HepG2 (cell line): ENCODE data around the gene IL36B. TPM values are rescaled to one million over a fixed set of nuclear protein-coding genes. Genes with fewer than 3 reads are reported as not detected.

Source experiments
- ESRRA ChIP-seq: sonication (generic); formaldehyde crosslinking; IDR thresholded peaks from 2 replicates; pipeline ENCODE4 v1.5.1; 2020; ENCODE audit warnings: mild to moderate bottlenecking, low read depth, missing genetic modification reagents
- FOXA1 ChIP-seq, 2 experiments: fragments of 450-650 bp in 1 of 2; sonication (generic) in 1 of 2; formaldehyde crosslinking in 1 of 2; IDR thresholded peaks; 2 replicates each; pipeline versions ENCODE4 v1.4.0 to v1.6.1; 2016 to 2020; ENCODE audit warnings: missing genetic modification reagents in 1 of 2
- FOXO1 ChIP-seq: sonication (generic); formaldehyde crosslinking; IDR thresholded peaks from 2 replicates; pipeline ENCODE4 v1.4.0; 2020; ENCODE audit warnings: missing genetic modification reagents
- HDAC6 ChIP-seq: fragments of 200-600 bp; sonication (generic); IDR thresholded peaks from 2 replicates; pipeline ENCODE4 v1.7.0; 2017; ENCODE audit warnings: mild to moderate bottlenecking, antibody characterized with exemption, low read length, low read depth
- HMG20A ChIP-seq: IDR thresholded peaks from 2 replicates; pipeline ENCODE4 v1.6.1; 2016; ENCODE audit warnings: borderline replicate concordance
- HNF4A ChIP-seq: sonication (generic); formaldehyde crosslinking; IDR thresholded peaks from 2 replicates; pipeline ENCODE4 v1.4.0; 2020; ENCODE audit warnings: missing genetic modification reagents
- HOXA3 ChIP-seq: sonication (generic); formaldehyde crosslinking; IDR thresholded peaks from 2 replicates; pipeline ENCODE4 v1.5.0; 2020; ENCODE audit warnings: missing genetic modification reagents
- IKZF1 ChIP-seq: fragments of 450-650 bp; IDR thresholded peaks from 2 replicates; pipeline ENCODE4 v1.7.1; 2016
- MED1 ChIP-seq: sonication (generic); formaldehyde crosslinking; IDR thresholded peaks from 2 replicates; pipeline ENCODE4 v1.4.0; 2020; ENCODE audit warnings: missing genetic modification reagents
- NR1H2 ChIP-seq: sonication (generic); formaldehyde crosslinking; IDR thresholded peaks from 2 replicates; pipeline ENCODE4 v1.8.1; 2022; ENCODE audit warnings: low read depth, missing genetic modification reagents, borderline replicate concordance
- POGZ ChIP-seq: sonication (generic); formaldehyde crosslinking; IDR thresholded peaks from 2 replicates; pipeline ENCODE4 v1.4.0; 2020; ENCODE audit warnings: mild to moderate bottlenecking, missing genetic modification reagents
- RBFOX2 ChIP-seq: fragments of 200-400 bp; formaldehyde crosslinking; IDR thresholded peaks from 2 replicates; pipeline ENCODE4 v1.6.1; 2017; ENCODE audit warnings: low read depth, mild to moderate bottlenecking, low read length
- SAFB2 ChIP-seq: sonication (generic); formaldehyde crosslinking; IDR thresholded peaks from 2 replicates; pipeline ENCODE4 v1.5.1; 2020; ENCODE audit warnings: missing genetic modification reagents, low read depth, mild to moderate bottlenecking, borderline replicate concordance
- SATB2 ChIP-seq: sonication (generic); formaldehyde crosslinking; IDR thresholded peaks from 2 replicates; pipeline ENCODE4 v1.5.0; 2020; ENCODE audit warnings: missing genetic modification reagents
- ZMYM2 ChIP-seq: sonication (generic); formaldehyde crosslinking; IDR thresholded peaks from 2 replicates; pipeline ENCODE4 v1.8.0; 2022; ENCODE audit warnings: mild to moderate bottlenecking, missing genetic modification reagents
- ZNF232 ChIP-seq: sonication (generic); formaldehyde crosslinking; IDR thresholded peaks from 2 replicates; pipeline ENCODE4 v1.4.0; 2020; ENCODE audit warnings: missing genetic modification reagents, borderline replicate concordance
- polyA plus RNA-seq, 8 experiments: library from polyadenylated mRNA; depleted of rRNA in 3 of 8; stranded (reverse) in 7 of 8; unstranded in 1 of 8; fragments of >200 nt; fragmentation: Illumina TruSeq in 4 of 8; extraction: Trizol in 4 of 8; gene quantifications; 2 replicates each; pipeline versions ENCODE4 v1.2.1 to v1.2.3, GENCODE V29; 2011 to 2016; ENCODE audit warnings: low read depth in 4 of 8, missing spikeins in 1 of 8, mixed read lengths in 1 of 8; ENCODE audit not compliant: insufficient read depth in 1 of 8
- total RNA-seq, 5 experiments: library from RNA; depleted of rRNA; stranded (reverse); fragments of >200 nt; fragmentation: Illumina TruSeq; extraction: Trizol; gene quantifications; 2 replicates each; pipeline ENCODE4 v1.2.3, GENCODE V29; 2016; ENCODE audit warnings: low read depth in 1 of 5
- TF ChIP-seq, protein P1 (sequence below): sonication (generic); formaldehyde crosslinking; IDR thresholded peaks from 2 replicates; pipeline ENCODE4 v1.5.1; 2020; ENCODE audit warnings: mild to moderate bottlenecking, missing genetic modification reagents
- TF ChIP-seq, protein P2 (sequence below): IDR thresholded peaks from 2 replicates; pipeline ENCODE4 v1.6.1; 2016; ENCODE audit warnings: low read depth, missing genetic modification reagents, missing compliant biosample characterization

Gene IL36B
- total and polyA plus RNA-seq, 2 of the 13 experiments (the other 11 are each of a cell fraction or from before 2014, with no cell fraction given), result not detected

DNA sequence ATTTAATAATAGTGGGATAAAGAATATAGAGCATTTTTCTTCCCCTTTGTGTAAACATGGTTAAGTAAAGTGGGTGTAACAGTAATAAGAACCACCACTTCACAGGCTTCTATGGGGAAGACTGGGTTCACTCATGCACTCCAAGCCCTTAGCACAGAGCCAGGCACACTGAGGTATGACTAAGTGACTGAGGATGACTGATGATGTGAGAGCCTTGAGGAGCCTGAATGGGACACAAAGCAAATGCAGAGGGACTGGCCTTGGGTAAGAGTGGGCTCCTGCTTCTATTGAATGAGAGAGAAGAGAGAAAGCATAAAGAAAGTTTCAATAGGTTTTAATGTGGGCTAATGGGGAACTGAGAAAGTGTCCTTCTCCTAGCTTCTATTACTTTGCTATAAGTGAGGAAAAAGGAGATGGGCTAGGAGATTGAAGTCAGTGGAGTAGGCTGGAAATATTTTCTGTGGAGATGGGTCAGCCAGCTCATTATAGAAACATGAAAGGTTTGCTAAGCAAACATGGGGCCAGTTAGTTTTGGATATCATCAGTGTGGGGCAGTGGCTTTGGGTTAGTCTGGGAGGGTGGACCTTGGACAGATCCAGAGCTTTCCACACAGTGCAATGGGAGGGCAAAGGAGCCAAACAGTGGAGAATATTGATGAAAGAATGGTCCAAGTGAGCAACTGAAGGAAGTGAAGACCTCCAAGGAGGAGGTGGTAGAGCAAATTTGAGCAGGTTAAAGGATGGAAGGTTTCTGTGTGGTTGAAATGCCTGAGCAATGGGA, 35.7 kb upstream of the IL36B start (continued):
- TF ChIP-seq, protein P1, sequence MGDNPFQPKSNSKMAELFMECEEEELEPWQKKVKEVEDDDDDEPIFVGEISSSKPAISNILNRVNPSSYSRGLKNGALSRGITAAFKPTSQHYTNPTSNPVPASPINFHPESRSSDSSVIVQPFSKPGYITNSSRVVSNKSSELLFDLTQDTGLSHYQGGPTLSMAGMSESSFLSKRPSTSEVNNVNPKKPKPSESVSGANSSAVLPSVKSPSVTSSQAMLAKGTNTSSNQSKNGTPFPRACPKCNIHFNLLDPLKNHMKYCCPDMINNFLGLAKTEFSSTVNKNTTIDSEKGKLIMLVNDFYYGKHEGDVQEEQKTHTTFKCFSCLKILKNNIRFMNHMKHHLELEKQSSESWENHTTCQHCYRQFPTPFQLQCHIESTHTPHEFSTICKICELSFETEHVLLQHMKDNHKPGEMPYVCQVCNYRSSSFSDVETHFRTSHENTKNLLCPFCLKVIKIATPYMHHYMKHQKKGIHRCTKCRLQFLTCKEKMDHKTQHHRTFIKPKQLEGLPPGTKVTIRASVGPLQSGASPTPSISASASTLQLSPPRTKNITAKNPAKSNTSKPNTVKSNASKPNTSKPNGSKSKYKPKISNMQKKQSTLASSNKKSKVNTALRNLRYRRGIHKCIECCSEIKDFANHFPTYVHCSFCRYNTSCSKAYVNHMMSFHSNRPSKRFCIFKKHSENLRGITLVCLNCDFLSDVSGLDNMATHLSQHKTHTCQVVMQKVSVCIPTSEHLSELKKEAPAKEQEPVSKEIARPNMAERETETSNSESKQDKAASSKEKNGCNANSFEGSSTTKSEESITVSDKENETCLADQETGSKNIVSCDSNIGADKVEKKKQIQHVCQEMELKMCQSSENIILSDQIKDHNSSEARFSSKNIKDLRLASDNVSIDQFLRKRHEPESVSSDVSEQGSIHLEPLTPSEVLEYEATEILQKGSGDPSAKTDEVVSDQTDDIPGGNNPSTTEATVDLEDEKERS (CRISPR knock-in tag), result peak; percentile 70; the same call in 1 of the 2 replicates
- TF ChIP-seq RBFOX2 (no peak), POGZ (CRISPR knock-in tag) (peak; percentile 87), HNF4A (CRISPR knock-in tag) (peak; percentile 97), IKZF1 (no peak), ESRRA (CRISPR knock-in tag) (peak; percentile 31; the same call in 1 of the 2 replicates), NR1H2 (CRISPR knock-in tag) (no peak), FOXO1 (peak; percentile 73), HOXA3 (CRISPR knock-in tag) (peak; percentile 54), SAFB2 (CRISPR knock-in tag) (no peak), HDAC6 (no peak), MED1 (peak; percentile 83), HMG20A (CRISPR knock-in tag) (0 out of 2 replicates have a peak, but pooled peaks have one; percentile 69), ZMYM2 (CRISPR knock-in tag) (0 out of 2 replicates have a peak, but pooled peaks have one; percentile 63), SATB2 (CRISPR knock-in tag) (no peak), ZNF232 (0 out of 2 replicates have a peak, but pooled peaks have one; percentile 33), FOXA1 (IDR thresholded peaks at IDR 0.05) (no peak; the same call in 1 of the 2 replicates), FOXA1 (CRISPR knock-in tag; IDR thresholded peaks at IDR 0.05) (peak; percentile 82)
- TF ChIP-seq, protein P2, sequence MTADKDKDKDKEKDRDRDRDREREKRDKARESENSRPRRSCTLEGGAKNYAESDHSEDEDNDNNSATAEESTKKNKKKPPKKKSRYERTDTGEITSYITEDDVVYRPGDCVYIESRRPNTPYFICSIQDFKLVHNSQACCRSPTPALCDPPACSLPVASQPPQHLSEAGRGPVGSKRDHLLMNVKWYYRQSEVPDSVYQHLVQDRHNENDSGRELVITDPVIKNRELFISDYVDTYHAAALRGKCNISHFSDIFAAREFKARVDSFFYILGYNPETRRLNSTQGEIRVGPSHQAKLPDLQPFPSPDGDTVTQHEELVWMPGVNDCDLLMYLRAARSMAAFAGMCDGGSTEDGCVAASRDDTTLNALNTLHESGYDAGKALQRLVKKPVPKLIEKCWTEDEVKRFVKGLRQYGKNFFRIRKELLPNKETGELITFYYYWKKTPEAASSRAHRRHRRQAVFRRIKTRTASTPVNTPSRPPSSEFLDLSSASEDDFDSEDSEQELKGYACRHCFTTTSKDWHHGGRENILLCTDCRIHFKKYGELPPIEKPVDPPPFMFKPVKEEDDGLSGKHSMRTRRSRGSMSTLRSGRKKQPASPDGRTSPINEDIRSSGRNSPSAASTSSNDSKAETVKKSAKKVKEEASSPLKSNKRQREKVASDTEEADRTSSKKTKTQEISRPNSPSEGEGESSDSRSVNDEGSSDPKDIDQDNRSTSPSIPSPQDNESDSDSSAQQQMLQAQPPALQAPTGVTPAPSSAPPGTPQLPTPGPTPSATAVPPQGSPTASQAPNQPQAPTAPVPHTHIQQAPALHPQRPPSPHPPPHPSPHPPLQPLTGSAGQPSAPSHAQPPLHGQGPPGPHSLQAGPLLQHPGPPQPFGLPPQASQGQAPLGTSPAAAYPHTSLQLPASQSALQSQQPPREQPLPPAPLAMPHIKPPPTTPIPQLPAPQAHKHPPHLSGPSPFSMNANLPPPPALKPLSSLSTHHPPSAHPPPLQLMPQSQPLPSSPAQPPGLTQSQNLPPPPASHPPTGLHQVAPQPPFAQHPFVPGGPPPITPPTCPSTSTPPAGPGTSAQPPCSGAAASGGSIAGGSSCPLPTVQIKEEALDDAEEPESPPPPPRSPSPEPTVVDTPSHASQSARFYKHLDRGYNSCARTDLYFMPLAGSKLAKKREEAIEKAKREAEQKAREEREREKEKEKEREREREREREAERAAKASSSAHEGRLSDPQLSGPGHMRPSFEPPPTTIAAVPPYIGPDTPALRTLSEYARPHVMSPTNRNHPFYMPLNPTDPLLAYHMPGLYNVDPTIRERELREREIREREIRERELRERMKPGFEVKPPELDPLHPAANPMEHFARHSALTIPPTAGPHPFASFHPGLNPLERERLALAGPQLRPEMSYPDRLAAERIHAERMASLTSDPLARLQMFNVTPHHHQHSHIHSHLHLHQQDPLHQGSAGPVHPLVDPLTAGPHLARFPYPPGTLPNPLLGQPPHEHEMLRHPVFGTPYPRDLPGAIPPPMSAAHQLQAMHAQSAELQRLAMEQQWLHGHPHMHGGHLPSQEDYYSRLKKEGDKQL (CRISPR knock-in tag), result peak; percentile 23; the same call in 1 of the 2 replicates
